GM23338 (cell line): ENCODE data around the gene CDH4.

Experiments used
- EZH2 ChIP-seq: fragments of 200-600 bp; sonication (generic); IDR thresholded peaks from one replicate; pipeline ENCODE4 v1.8.0; 2017; ENCODE audit warnings: antibody characterized with exemption, mild to moderate bottlenecking, low read depth; ENCODE audit not compliant: unreplicated experiment
- EZH2phosphoT487 ChIP-seq: fragments of 200-600 bp; sonication (generic); IDR thresholded peaks from one replicate; pipeline ENCODE4 v1.8.1; 2018; ENCODE audit warnings: antibody characterized with exemption; ENCODE audit not compliant: unreplicated experiment
- POLR2AphosphoS5 ChIP-seq: IDR thresholded peaks from 2 replicates; pipeline ENCODE4 v1.6.1; 2016; ENCODE audit warnings: antibody characterized with exemption, low read depth
- TF ChIP-seq, protein P1 (sequence below): IDR thresholded peaks from 2 replicates; pipeline ENCODE4 v1.6.1; 2016; ENCODE audit warnings: antibody characterized with exemption
- TF ChIP-seq, protein P2 (sequence below), 2 experiments: fragments of 200-600 bp in 1 of 2; sonication (generic) in 1 of 2; conservative IDR thresholded peaks; 2 replicates each; pipeline versions ENCODE4 v1.5.1 to v1.6.1; 2016 to 2017; ENCODE audit warnings: antibody characterized with exemption in 2 of 2, low read depth in 2 of 2, mild to moderate bottlenecking in 2 of 2, moderate library complexity in 1 of 2
- TF ChIP-seq, protein P3 (sequence below): IDR thresholded peaks from one replicate; pipeline ENCODE4 v1.6.1; 2018; ENCODE audit warnings: antibody characterized with exemption; ENCODE audit not compliant: unreplicated experiment

DNA sequence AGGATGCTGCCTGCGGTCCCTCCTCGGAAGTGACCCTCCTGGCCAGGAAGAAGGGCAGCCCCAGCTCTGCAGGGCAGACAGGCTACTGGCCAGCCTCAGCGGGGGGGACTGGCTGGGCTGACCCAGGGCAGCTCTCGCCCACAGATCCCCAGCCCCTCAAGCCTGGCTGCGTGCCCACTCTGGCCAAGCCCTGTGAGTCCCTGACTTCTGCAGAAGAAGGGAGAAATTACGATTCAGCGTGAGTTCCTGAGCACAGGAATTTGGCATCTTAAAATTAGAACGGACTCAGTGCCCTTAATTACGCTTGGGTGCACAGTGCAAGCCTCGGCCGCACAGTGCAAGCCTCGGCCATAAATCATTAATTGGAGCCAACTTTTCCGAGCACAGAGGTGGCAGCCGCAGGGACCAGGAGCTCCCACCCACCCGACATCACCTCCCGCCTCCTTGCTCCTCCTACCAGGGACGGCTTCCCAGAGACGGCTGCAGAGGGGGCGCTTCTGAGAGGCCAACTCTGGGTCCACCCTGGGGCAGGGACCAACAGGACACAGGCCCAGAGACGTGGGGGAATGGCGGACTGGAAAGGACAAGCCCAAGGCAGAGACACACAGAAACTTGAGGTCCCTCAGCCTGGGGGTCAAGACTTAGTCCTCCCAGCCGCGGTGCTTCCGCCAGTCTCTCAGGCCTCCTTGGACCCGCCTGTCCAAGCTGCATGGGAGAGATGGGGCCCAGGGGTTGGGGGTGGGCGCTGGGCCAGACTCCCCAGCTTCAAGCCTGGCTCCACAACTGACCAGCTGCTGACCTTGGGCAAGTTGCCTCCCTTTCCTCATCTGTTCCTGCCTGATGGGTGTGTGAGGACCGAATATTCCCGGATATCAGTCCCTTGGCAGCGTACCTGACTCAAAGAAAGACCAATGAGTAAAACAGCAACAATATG is 648.2 kb downstream of the CDH4 start:
- TF ChIP-seq, protein P1, sequence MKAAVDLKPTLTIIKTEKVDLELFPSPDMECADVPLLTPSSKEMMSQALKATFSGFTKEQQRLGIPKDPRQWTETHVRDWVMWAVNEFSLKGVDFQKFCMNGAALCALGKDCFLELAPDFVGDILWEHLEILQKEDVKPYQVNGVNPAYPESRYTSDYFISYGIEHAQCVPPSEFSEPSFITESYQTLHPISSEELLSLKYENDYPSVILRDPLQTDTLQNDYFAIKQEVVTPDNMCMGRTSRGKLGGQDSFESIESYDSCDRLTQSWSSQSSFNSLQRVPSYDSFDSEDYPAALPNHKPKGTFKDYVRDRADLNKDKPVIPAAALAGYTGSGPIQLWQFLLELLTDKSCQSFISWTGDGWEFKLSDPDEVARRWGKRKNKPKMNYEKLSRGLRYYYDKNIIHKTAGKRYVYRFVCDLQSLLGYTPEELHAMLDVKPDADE: no peak
- no peak for TF ChIP-seq POLR2AphosphoS5
- TF ChIP-seq, protein P2, sequence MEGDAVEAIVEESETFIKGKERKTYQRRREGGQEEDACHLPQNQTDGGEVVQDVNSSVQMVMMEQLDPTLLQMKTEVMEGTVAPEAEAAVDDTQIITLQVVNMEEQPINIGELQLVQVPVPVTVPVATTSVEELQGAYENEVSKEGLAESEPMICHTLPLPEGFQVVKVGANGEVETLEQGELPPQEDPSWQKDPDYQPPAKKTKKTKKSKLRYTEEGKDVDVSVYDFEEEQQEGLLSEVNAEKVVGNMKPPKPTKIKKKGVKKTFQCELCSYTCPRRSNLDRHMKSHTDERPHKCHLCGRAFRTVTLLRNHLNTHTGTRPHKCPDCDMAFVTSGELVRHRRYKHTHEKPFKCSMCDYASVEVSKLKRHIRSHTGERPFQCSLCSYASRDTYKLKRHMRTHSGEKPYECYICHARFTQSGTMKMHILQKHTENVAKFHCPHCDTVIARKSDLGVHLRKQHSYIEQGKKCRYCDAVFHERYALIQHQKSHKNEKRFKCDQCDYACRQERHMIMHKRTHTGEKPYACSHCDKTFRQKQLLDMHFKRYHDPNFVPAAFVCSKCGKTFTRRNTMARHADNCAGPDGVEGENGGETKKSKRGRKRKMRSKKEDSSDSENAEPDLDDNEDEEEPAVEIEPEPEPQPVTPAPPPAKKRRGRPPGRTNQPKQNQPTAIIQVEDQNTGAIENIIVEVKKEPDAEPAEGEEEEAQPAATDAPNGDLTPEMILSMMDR (conservative IDR thresholded peaks at IDR 0.05; ENCODE audit: low read depth in 2 of 2): no peak
- TF ChIP-seq, protein P3, sequence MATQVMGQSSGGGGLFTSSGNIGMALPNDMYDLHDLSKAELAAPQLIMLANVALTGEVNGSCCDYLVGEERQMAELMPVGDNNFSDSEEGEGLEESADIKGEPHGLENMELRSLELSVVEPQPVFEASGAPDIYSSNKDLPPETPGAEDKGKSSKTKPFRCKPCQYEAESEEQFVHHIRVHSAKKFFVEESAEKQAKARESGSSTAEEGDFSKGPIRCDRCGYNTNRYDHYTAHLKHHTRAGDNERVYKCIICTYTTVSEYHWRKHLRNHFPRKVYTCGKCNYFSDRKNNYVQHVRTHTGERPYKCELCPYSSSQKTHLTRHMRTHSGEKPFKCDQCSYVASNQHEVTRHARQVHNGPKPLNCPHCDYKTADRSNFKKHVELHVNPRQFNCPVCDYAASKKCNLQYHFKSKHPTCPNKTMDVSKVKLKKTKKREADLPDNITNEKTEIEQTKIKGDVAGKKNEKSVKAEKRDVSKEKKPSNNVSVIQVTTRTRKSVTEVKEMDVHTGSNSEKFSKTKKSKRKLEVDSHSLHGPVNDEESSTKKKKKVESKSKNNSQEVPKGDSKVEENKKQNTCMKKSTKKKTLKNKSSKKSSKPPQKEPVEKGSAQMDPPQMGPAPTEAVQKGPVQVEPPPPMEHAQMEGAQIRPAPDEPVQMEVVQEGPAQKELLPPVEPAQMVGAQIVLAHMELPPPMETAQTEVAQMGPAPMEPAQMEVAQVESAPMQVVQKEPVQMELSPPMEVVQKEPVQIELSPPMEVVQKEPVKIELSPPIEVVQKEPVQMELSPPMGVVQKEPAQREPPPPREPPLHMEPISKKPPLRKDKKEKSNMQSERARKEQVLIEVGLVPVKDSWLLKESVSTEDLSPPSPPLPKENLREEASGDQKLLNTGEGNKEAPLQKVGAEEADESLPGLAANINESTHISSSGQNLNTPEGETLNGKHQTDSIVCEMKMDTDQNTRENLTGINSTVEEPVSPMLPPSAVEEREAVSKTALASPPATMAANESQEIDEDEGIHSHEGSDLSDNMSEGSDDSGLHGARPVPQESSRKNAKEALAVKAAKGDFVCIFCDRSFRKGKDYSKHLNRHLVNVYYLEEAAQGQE: no peak
- TF ChIP-seq EZH2: no peak
- no peak for TF ChIP-seq EZH2phosphoT487
